Adrenal gland (tissue), 12 donors: ENCODE measurements around the gene BICDL1. TPM values are rescaled to one million over a fixed set of nuclear protein-coding genes. Genes with fewer than 3 reads are reported as not detected.

Source experiments
- DNase-seq, 7 donors: peaks; one replicate each; pipeline ENCODE4 v3.0.0-alpha.2; 2019 to 2020
- H3K27ac ChIP-seq, 5 donors: fragments of 200-600 bp; sonication (generic) in 4 of 5; 1 replicate in 3 of 5; 2 replicates in 2 of 5; pipeline versions ENCODE4 v1.5.1 to v1.8.0; 2016 to 2020; ENCODE audit warnings: mild to moderate bottlenecking in 1 of 5
- H3K27me3 ChIP-seq: fragments of 200-600 bp; 2 replicates; pipeline ENCODE4 v1.8.0; 2021
- H3K36me3 ChIP-seq, 2 donors: fragments of 200-600 bp; replicated peaks in 1 of 2; 1 replicate in 1 of 2; 2 replicates in 1 of 2; pipeline versions ENCODE4 v1.5.1 to v1.8.0; 2018 to 2022
- H3K4me1 ChIP-seq, 2 donors: fragments of 200-600 bp; replicated peaks in 1 of 2; 1 replicate in 1 of 2; 2 replicates in 1 of 2; pipeline versions ENCODE4 v1.5.1 to v1.8.0; 2018 to 2021
- H3K4me3 ChIP-seq, 4 donors: fragments of 200-600 bp; sonication (generic) in 3 of 4; one replicate each; pipeline ENCODE4 v1.5.1; 2016 to 2018
- H3K9me3 ChIP-seq, 3 donors: fragments of 200-600 bp; sonication (generic) in 1 of 3; replicated peaks in 1 of 3; 1 replicate in 2 of 3; 2 replicates in 1 of 3; pipeline versions ENCODE4 v1.5.1 to v1.8.0; 2016 to 2021
- POLR2A ChIP-seq, 2 donors: fragments of 450-650 bp; IDR thresholded peaks; one replicate each; pipeline ENCODE4 v1.6.1; 2017; ENCODE audit warnings: antibody characterized with exemption in 2 of 2, mild to moderate bottlenecking in 2 of 2, moderate library complexity in 1 of 2
- WGBS, 4 donors: extraction: QIAGEN DNeasy Blood & Tissue Kit in 2 of 4; methylation state at CpG; one replicate each; pipeline versions ENCODE4 v1.1.5 to v1.1.7; 2013 to 2017; 5-methylcytosine and 5-hydroxymethylcytosine counted together
- intact Hi-C, 2 donors: fragments of 100-400 bp; cut with DNase I; formaldehyde crosslinking; loops; one replicate each; pipeline versions ENCODE4 v1.14.1 to v1.15.0; 2022 to 2023
- polyA plus RNA-seq, 3 donors: library from polyadenylated mRNA; stranded (reverse); fragments of 200-250 nt in 2 of 3; fragments of 350-450 nt in 1 of 3; fragmentation: Illumina TruSeq in 1 of 3; extraction: RNeasy Lipid Tissue Mini Kit (QIAGEN cat#74804) in 1 of 3; gene quantifications; one replicate each; pipeline ENCODE4 v1.2.3, GENCODE V29; 2013 to 2014
- total RNA-seq, 9 donors: library from RNA; depleted of rRNA in 4 of 9; stranded (reverse); fragments of >200 nt in 4 of 9; fragments of 120-200 nt in 1 of 9; fragmentation: NEBNext Ultra II Directional in 1 of 9; extraction: Animal tissue kit (Norgen Biotek cat#: 25700) in 1 of 9; gene quantifications; one replicate each; pipeline versions ENCODE4 v1.1.0 to v1.2.4, GENCODE V29; 2013 to 2023
- TF ChIP-seq, protein P1 (sequence below), 6 experiments: fragments of 450-650 bp in 4 of 6; fragments of 200-600 bp in 2 of 6; sonication (generic) in 1 of 6; IDR thresholded peaks; 1 replicate in 5 of 6; 2 replicates in 1 of 6; pipeline versions ENCODE4 v1.5.1 to v1.8.0; 2016 to 2021; ENCODE audit warnings: antibody characterized with exemption in 6 of 6, mild to moderate bottlenecking in 2 of 6, moderate library complexity in 1 of 6
- donor health status: healthy with polysubstance abuse.
- donor health status: Bipolar disorder and iron deficiency.
- donor health status: DM: yes; HTN: yes; CAD: no.
- donor health status: DM: no; HTN: no; CAD: no.
- donor health status: DM: no; HTN: no; CAD: no.
- donor health status: DM: yes; HTN: yes; CAD: no.

Gene BICDL1
- total and polyA plus RNA-seq, 12 donors: 0.35 to 24.0 (median 2.7) TPM

DNA sequence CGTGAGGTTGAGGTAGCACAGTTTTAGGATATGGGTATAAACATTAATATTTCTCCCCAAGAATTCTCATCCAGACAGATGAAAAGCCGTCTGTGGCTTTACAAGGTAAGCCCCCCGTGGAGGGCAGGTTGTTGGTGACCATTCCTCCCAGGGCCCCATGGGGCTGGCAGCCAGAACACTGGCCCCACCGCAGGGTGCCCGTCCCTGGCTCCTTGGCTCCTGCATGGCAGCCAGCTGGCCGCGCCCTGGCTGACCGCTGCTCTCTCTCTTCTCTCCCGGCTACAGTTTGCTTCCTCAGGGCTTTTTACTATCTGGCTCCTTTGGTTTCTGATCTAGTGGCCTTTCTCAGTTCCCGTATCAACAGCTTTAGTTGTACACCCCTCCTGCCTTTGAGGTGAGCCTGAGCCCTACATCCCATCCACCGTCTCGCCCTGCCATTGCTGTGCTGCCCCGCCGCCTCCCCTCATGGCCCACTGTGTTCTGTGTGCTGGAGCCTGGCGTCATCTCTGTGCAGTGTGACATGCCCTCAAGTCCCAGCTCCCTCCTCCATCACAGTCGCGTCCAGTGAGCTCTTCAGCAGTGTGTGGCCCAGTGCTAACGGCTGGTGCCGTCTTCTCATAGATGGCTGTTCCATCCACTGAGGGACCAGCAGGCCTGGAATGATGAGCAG lies 101.7 kb downstream of the BICDL1 start:
- 87 to 93% (median 90%) methylated on average over 19 of the region's 19 CpGs for WGBS, 4 donors
- intact Hi-C loops: no loop called here
- no peak for TF ChIP-seq POLR2A (IDR thresholded peaks at IDR 0.05)
- TF ChIP-seq, protein P1, sequence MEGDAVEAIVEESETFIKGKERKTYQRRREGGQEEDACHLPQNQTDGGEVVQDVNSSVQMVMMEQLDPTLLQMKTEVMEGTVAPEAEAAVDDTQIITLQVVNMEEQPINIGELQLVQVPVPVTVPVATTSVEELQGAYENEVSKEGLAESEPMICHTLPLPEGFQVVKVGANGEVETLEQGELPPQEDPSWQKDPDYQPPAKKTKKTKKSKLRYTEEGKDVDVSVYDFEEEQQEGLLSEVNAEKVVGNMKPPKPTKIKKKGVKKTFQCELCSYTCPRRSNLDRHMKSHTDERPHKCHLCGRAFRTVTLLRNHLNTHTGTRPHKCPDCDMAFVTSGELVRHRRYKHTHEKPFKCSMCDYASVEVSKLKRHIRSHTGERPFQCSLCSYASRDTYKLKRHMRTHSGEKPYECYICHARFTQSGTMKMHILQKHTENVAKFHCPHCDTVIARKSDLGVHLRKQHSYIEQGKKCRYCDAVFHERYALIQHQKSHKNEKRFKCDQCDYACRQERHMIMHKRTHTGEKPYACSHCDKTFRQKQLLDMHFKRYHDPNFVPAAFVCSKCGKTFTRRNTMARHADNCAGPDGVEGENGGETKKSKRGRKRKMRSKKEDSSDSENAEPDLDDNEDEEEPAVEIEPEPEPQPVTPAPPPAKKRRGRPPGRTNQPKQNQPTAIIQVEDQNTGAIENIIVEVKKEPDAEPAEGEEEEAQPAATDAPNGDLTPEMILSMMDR (IDR thresholded peaks at IDR 0.05): no peak
- H3K27me3 ChIP-seq: no peaks in the 10 kb centered on the region
- DNase-seq: no peak
- peaks cover 0 to 11% of the 10 kb centered on the region in 2 donors for H3K36me3 ChIP-seq
- no peak overlapping the region for H3K27ac ChIP-seq
- no peak overlapping the region for H3K4me3 ChIP-seq
- H3K9me3 ChIP-seq: no peaks in the 10 kb centered on the region
- peaks cover 0 to 13% of the 10 kb centered on the region in 2 donors for H3K4me1 ChIP-seq

DNA sequence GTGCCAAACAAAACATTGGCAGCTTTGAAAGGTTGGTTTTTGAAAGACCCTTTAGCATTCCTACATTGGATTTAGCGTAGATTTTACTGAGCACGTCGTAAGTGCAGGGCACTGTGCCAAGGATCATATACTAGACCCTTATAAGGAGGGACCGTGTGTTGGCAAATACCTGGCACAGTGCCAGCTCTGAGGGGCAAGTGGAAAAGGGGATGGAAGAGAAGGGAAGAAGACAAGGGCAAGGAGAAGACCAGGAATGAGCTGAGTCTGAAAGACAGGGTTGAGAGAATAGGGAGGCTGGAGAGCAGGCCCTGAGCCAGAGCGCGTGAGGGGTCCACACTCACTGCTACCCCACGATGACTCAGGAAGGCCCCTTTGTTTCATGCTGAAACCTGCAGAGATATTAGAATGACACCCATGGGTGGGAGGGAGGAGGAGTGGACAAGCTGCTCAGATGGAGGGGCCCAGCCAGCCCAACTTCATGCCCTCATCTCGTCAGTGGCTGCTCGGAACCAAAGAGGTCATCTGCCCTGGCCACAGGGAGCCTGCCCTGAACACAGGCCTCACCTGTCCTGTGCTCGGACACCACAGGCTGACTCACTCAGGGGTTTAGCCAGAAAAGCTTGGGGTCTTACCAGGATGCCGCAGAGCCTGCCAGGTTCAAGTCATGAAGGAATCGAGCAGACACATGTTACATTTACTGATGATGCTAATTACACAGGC lies 102.5 kb downstream of the BICDL1 start:
- intact Hi-C loops: no loop called here
- no peak for DNase-seq

DNA sequence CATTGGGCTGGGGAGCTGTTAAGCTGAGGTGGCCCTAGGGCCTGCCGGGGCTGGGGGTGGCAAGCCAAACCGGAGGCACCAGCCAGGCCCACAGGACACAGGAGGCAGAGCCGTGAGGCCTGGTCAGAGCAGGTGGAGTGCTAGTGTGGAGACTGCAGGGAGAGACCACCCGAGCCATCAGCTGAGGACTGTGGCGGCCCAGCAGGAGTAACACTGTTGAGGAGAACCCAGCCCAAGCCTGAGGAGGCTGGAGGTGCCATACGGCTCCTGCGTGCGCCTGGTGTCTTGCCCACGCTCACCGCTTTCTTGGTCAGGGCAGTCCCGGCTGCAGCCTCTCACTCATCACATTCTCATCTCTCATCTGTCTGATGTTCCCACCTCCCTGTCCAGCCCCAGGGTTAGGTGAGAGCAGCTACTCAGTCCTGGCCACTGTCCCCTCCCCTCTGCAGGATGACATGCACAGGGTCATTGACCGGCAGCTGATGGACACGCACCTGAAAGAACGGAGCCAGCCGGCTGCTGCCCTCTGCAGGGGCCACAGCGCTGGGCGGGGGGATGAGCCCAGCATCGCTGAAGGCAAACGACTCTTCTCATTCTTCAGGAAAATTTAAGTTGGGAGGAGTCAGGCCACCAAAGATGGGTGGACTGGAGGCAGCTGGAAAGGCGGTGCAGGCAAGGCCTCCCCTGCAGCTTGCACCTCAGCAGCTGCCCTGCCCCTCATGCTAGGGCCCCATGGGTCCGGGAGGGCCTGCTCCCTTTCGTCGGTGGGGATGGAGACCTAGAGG lies 103.7 kb downstream of the BICDL1 start:
- TF ChIP-seq, protein P1 (IDR thresholded peaks at IDR 0.05): no peak
- TF ChIP-seq POLR2A (IDR thresholded peaks at IDR 0.05): no peak
- intact Hi-C loops: no loop called here
- Histone ChIP-seq H3K9me3 (no peaks in the 10 kb centered on the region), H3K4me1 (peaks cover 0 to under 1% of the 10 kb centered on the region in 2 donors), H3K36me3 (peaks cover 0 to 29% of the 10 kb centered on the region in 2 donors), H3K4me3 (no peak overlapping the region), H3K27ac (no peak overlapping the region), H3K27me3 (no peaks in the 10 kb centered on the region)
- WGBS, 4 donors: 86 to 92% (median 86%) methylated on average over 15 to 23 of the region's 23 CpGs
- DNase-seq: no peak

More for the DNA sequence above, 102.5 kb downstream of the BICDL1 start:
- H3K36me3 ChIP-seq: peaks cover 0 to 18% of the 10 kb centered on the region in 2 donors
- no peak overlapping the region for H3K4me3 ChIP-seq
- TF ChIP-seq, protein P1 (IDR thresholded peaks at IDR 0.05): no peak
- TF ChIP-seq POLR2A (IDR thresholded peaks at IDR 0.05): no peak
- WGBS, 4 donors: 74 to 85% (median 78%) methylated on average over 9 to 12 of the region's 12 CpGs
- H3K27ac ChIP-seq: no peak overlapping the region
- H3K9me3 ChIP-seq: no peaks in the 10 kb centered on the region
- H3K27me3 ChIP-seq: no peaks in the 10 kb centered on the region
- H3K4me1 ChIP-seq: peaks cover 0 to 10% of the 10 kb centered on the region in 2 donors

DNA sequence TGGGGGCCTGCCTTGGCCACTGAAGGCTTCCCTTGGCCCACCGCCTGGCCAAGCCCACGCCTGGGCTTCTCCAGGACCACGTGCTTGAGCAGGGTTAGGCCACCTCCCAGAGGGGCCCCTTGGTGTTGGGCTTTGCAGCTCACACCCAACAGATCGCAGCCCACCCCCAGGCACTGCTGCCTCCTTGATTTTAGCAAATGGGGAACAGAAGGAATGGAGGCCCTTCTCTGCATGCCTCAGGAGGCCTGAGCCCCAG lies 104.2 kb downstream of the BICDL1 start:
- TF ChIP-seq, protein P1 (IDR thresholded peaks at IDR 0.05): no peak
- TF ChIP-seq POLR2A (IDR thresholded peaks at IDR 0.05): no peak
- WGBS, 4 donors: 73 to 86% (median 83%) methylated on average over 2 to 4 of the region's 4 CpGs; no CpG with 5 or more reads in 1 of the 4 donors
- Histone ChIP-seq H3K36me3 (peaks cover 0 to 34% of the 10 kb centered on the region in 2 donors), H3K4me1 (no peaks in the 10 kb centered on the region), H3K27ac (no peak overlapping the region), H3K9me3 (no peaks in the 10 kb centered on the region), H3K27me3 (no peaks in the 10 kb centered on the region), H3K4me3 (no peak overlapping the region)
- intact Hi-C loops: no loop called here
- DNase-seq: no peak
